ENCODE measurements around the gene ST14. TPM values are rescaled to one million over a fixed set of nuclear protein-coding genes. Genes with fewer than 3 reads are reported as not detected.

ST14 gene
- total RNA-seq, 4 donors from 2014 or later, result 71.9 to 109 (median 84.6) TPM

DNA sequence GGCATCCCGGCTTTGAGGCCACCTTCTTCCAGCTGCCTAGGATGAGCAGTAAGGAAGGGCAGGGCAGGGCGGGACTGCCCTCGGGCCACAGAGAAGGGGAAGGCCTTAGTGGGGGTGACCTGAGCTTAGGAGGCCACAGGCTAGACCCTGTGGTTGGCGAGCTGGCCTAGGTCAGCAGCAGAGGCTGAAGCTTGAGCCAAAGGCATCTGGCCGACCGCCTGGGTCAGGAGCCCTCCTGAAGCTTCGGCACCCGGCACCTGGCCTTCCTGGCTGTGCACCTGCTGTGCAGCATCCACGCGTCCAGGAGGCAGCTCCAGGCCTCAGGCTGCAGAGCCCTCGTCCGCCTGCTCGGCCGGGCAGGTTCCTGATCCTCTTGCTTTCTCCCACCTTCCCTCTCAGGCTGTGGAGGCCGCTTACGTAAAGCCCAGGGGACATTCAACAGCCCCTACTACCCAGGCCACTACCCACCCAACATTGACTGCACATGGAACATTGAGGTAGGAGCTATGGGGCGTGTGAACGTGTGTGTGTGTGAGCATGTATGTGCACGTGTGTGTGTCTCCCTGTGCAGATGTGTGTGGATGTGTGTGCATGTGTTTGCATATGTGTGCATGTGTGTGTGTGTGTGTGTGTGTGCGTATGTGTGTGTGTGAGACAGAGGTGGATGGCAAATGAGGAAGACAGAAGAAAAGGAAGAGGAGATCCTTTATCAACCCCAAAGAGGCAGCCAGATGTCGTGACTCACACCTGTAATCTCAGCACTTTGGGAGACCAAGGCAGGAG, 34.9 kb downstream of the ST14 start:
- 96% methylated on average over 6 of the region's 21 CpGs for WGBS
- TF ChIP-seq POLR2AphosphoS5 (IDR thresholded peaks at IDR 0.05), result no peak
- no peak for TF ChIP-seq EP300 (IDR thresholded peaks at IDR 0.05)
- no peak for TF ChIP-seq POLR2A (IDR thresholded peaks at IDR 0.05)
- TF ChIP-seq, protein P1, sequence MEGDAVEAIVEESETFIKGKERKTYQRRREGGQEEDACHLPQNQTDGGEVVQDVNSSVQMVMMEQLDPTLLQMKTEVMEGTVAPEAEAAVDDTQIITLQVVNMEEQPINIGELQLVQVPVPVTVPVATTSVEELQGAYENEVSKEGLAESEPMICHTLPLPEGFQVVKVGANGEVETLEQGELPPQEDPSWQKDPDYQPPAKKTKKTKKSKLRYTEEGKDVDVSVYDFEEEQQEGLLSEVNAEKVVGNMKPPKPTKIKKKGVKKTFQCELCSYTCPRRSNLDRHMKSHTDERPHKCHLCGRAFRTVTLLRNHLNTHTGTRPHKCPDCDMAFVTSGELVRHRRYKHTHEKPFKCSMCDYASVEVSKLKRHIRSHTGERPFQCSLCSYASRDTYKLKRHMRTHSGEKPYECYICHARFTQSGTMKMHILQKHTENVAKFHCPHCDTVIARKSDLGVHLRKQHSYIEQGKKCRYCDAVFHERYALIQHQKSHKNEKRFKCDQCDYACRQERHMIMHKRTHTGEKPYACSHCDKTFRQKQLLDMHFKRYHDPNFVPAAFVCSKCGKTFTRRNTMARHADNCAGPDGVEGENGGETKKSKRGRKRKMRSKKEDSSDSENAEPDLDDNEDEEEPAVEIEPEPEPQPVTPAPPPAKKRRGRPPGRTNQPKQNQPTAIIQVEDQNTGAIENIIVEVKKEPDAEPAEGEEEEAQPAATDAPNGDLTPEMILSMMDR (IDR thresholded peaks at IDR 0.05), result no peak
- no peaks in the 10 kb centered on the region for H3K9me3 ChIP-seq
- H3K4me3 ChIP-seq, result no peak overlapping the region
- H3K27ac ChIP-seq, result no peak overlapping the region
- no peaks in the 10 kb centered on the region for H3K4me1 ChIP-seq
- no peak for DNase-seq (ENCODE audit: low spot score in 2 of 2)
- no peaks in the 10 kb centered on the region for H3K27me3 ChIP-seq
- peaks cover 66% of the 10 kb centered on the region for H3K36me3 ChIP-seq

GRCh38 chr11:130197386-130198035, 37.9 kb downstream of the ST14 start:
- H3K27ac ChIP-seq, result no peak overlapping the region
- no peaks in the 10 kb centered on the region for H3K4me1 ChIP-seq
- H3K9me3 ChIP-seq, result no peaks in the 10 kb centered on the region
- no peaks in the 10 kb centered on the region for H3K27me3 ChIP-seq
- no peak for DNase-seq (ENCODE audit: low spot score in 2 of 2)
- H3K4me3 ChIP-seq, result no peak overlapping the region
- WGBS, result 94% methylated on average over 7 of the region's 27 CpGs
- TF ChIP-seq, protein P1 (IDR thresholded peaks at IDR 0.05), result no peak
- TF ChIP-seq EP300 (IDR thresholded peaks at IDR 0.05) (no peak), POLR2AphosphoS5 (IDR thresholded peaks at IDR 0.05) (no peak), POLR2A (IDR thresholded peaks at IDR 0.05) (no peak)
- peaks cover 76% of the 10 kb centered on the region for H3K36me3 ChIP-seq

- no peaks in the 10 kb centered on the region for H3K4me1 ChIP-seq
- no peak overlapping the region for H3K4me3 ChIP-seq
- no peak overlapping the region for H3K27ac ChIP-seq
- H3K9me3 ChIP-seq, result no peaks in the 10 kb centered on the region
- H3K27me3 ChIP-seq, result no peaks in the 10 kb centered on the region
- DNase-seq (ENCODE audit: low spot score in 2 of 2), result no peak
- peaks cover 82% of the 10 kb centered on the region for H3K36me3 ChIP-seq
- 100% methylated on average over 1 of the region's 22 CpGs for WGBS
- TF ChIP-seq, protein P1 (IDR thresholded peaks at IDR 0.05), result no peak
- TF ChIP-seq EP300 (IDR thresholded peaks at IDR 0.05), result no peak
- no peak for TF ChIP-seq POLR2AphosphoS5 (IDR thresholded peaks at IDR 0.05)
- TF ChIP-seq POLR2A (IDR thresholded peaks at IDR 0.05), result no peak
Measured at GRCh38 chr11:130198292-130198691, 38.7 kb downstream of the ST14 start.

DNA sequence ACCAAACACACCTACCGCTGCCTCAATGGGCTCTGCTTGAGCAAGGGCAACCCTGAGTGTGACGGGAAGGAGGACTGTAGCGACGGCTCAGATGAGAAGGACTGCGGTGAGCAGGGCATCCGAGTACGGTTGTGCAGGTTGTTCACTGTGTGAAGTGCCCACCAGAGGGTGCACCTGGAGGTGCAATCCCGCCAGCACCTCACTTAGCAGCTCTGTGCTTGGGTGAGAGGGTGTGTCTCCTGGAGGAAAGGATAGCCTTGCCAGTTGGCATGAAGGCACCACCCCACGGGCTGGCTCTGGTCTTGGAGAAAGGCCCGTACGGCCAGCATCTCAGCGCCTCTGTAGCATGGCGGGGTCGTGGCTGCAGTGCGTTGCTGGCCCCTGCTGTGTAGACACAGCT, 39.4 kb downstream of the ST14 start:
- DNase-seq (ENCODE audit: low spot score in 2 of 2), result no peak
- Histone ChIP-seq H3K4me3 (no peak overlapping the region), H3K4me1 (no peaks in the 10 kb centered on the region), H3K36me3 (peaks cover 81% of the 10 kb centered on the region), H3K27me3 (no peaks in the 10 kb centered on the region), H3K9me3 (no peaks in the 10 kb centered on the region), H3K27ac (no peak overlapping the region)
- TF ChIP-seq POLR2A (IDR thresholded peaks at IDR 0.05) (no peak), POLR2AphosphoS5 (IDR thresholded peaks at IDR 0.05) (no peak)
- 88% methylated on average over 15 of the region's 15 CpGs for WGBS

DNA sequence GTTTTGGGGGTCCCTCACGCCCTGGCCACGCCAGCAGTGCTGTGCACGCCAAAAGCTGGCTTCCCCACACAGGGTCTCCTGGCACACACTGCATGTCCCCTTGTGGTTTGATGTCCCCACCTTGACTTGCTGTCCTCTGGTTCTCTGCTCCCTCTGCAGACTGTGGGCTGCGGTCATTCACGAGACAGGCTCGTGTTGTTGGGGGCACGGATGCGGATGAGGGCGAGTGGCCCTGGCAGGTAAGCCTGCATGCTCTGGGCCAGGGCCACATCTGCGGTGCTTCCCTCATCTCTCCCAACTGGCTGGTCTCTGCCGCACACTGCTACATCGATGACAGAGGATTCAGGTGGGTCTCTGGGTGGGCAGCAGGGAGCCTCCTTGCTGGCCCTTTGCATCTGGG, 40.2 kb downstream of the ST14 start:
- TF ChIP-seq POLR2A (IDR thresholded peaks at IDR 0.05) (no peak), POLR2AphosphoS5 (IDR thresholded peaks at IDR 0.05) (no peak), EP300 (IDR thresholded peaks at IDR 0.05) (no peak)
- TF ChIP-seq, protein P1 (IDR thresholded peaks at IDR 0.05), result no peak
- Histone ChIP-seq H3K27ac (no peak overlapping the region), H3K27me3 (no peaks in the 10 kb centered on the region), H3K4me1 (no peaks in the 10 kb centered on the region), H3K36me3 (peaks cover 74% of the 10 kb centered on the region), H3K4me3 (no peak overlapping the region), H3K9me3 (no peaks in the 10 kb centered on the region)
- no peak for DNase-seq (ENCODE audit: low spot score in 2 of 2)
- 88% methylated on average over 11 of the region's 12 CpGs for WGBS
